Pulmonary artery endothelial cell (primary cell): ENCODE measurements around the gene KCTD4. TPM values are rescaled to one million over a fixed set of nuclear protein-coding genes. Genes with fewer than 3 reads are reported as not detected.
"Not testable (repeated sequence)": the region's sequence is repeated elsewhere in the genome, so short reads cannot be mapped to it uniquely, and the experiment has no call there.

ENCODE experiments used
- DNase-seq: peaks from one replicate; pipeline ENCODE4 v3.0.0-alpha.2; 2011; ENCODE audit warnings: low read depth, low spot score
- total RNA-seq: library from RNA; depleted of rRNA; stranded (reverse); fragments of >200 nt; gene quantifications from 2 replicates; pipeline ENCODE4 v1.2.3, GENCODE V29; 2014

Gene KCTD4
- total RNA-seq, 1 donor from 2014 or later: not detected

GRCh38 chr13:45216193-45216592, 15.3 kb upstream of the KCTD4 start:
- DNase-seq: no peak

DNA sequence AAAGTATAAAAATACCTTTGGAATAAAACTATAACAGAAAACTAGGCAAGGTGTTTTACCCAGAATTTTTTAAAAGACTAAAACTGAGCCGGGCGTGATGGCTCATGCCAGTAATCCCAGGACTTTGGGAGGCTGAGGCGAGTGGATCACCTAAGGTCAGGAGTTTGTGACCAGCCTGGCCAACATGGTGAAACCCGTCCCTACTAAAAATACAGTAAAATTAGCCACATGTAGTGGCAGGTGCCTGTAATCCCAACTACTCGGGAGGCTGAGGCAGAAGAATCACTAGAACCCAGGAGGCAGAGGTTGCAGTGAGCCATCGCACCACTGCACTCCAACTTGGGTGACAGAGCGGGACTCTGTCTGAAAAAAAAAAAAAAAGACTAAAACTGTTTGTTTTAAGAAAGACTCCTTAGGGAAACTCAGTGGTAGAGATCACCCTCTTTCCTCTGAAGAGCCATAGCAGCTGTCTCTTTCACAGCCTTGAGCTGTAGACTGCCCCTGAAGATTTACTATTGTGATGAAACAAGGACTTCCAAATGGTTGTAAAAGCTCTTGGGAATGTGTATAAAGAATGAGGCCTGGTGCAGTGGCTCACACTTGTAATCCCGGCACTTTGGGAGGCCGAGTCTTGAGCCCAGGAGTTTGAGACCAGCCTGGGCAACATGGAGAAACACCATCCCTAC, 14.7 kb upstream of the KCTD4 start:
- no peak for DNase-seq

DNA sequence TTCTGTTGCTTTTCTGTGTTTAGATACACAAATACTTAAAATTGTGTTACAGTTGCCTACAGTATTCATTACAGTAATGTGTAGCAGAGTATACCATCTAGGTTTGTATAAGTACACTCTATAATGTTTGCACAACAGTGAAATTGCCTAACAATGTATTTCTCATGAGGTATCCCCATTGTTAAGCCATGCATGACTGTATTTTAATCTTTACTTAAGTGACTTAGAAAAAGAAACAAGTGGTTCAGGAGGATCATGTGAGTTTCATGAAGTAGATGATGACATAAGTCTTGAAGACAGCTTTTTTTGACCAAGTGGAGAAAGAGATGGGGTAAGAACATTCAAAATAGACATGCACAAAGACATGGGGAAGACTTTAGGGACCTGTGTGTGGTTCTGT, 8.4 kb upstream of the KCTD4 start:
- DNase-seq: no peak

DNA sequence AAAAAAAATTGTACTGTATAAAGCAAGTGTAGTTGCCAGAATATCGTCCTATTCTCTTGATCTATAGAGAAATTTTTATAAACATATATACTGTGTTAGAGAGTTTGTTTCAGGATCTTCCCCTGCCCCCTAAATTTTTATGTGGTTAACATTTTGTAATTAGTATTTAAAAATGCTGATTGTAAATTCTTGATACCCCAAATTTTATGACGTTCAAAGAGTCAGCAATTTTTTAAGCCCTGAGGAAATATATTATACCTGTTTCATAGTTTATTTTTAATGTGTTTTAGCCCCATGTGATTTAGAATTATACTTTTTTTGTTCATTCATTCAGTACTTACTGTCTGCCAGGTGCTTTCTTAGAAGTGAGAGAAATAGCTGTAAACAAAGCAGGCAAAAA, 7.3 kb upstream of the KCTD4 start:
- DNase-seq: no peak

DNA sequence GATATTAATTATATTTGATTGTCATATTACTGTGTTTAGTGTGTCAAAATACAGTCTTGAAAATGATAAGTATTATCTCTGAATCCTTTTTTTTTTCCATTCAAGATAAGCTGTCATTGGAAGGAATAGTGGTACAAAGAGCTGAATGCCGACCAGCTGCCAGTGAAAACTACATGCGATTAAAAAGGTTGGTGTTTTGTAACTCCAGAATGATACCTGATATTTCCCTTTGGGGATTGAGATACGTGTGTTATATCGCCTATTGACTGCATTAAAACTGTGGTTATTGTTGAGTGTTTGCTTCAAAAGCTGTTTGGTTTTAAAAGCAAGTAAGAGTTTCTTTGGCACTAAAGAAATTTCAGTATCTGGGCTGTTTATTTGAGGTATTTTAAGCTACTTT, 6.5 kb upstream of the KCTD4 start:
- DNase-seq: no peak

GRCh38 chr13:45206340-45206739, 5.5 kb upstream of the KCTD4 start:
- DNase-seq: peak; percentile 68

DNA sequence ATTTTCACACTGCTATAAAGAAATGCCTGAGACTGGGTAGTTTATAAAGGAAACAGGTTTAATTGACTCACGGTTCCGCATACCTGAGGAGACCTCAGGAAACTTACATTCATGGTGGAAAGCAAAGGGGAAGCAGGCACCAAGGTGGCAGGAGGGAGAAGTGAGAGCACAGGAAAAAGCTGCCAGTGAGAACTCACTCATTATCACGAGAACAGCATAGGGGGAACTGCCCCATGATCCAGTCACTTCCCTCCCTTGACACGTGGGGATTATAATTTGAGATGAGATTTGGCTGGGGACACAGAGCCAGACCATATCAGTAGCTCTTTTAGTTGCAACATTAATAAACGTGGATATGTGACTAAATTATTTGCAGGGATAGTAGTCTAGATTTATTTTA, 4.3 kb upstream of the KCTD4 start:
- no peak for DNase-seq

GRCh38 chr13:45199711-45200110, 1.1 kb downstream of the KCTD4 start:
- DNase-seq: no peak

DNA sequence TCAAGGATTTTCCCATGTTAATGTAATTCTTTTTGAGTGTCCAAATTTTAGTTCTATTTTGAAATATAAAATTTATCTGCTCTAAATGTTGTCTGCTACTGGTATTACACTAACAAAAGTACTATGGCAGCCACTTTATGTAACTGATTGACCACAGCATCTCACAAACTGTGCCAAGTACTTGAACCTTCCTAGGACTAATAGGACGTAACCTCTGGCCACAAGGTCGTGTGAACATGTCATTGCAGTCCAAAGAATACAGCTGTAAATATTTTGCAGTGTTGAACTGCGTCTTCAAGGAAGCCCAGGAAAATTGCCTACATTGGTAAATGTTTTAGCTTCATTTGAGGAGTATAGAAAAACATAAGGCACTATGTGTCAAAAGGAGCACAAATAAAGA, 1.9 kb downstream of the KCTD4 start:
- no peak for DNase-seq

- no peak for DNase-seq
These were observed 2.8 kb downstream of the KCTD4 start for GRCh38 chr13:45198041-45198440.

DNA sequence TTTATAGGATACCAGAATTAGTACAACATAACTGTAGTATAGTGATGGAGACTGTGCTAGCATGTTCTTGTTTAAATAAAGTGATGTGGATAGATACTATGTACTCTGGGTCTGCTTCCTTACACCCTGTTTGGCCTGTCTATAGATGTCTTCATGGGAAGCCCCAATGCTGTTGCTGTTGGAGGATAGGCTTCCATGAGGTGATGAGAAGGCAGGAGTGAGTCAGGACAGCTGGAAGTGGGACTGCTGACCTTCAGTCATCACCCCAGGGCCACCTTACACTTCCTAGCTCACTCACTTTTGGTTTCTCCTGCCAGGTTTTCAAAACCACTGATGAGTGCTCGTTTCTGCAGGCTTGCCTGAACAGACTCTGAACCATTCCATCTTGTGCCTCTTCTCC, 4.2 kb downstream of the KCTD4 start:
- DNase-seq: no peak

DNA sequence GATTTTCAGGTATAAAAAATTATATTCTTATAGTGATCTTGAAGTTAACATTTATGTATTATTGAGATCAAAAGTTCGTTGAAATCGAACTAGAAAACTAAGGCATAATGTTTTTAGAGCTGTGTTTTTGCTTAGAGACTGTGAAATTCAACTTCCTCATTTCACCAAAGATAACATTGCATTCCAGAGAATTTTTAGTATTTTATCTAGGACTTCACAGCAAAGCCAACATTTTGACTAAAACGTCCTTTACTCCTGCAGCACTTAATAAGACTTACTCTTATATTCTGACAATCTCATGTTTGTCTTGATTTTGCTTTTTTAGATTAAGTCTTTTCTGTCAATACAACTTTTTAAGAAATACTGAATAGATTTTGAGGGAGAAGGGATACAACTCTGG, 4.7 kb downstream of the KCTD4 start:
- no peak for DNase-seq

DNA sequence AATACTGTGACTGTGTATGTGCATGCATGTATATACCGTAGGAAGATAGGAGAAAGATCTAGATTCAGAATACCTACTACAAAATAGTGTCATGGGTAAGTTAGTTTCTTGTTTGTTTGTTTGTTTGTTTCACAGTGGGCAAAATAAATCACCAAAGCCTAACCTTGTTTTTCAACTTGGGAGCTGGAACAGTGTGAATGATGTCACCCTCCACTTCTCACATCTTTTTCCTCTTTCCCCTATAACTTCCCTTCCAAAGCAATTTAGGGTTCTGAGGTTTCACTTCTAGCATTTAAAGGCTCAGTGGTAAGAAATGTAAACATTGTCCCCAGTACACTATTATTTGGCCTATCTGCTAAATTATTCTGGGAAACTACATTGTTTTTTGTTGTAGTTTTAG, 5.4 kb downstream of the KCTD4 start:
- no peak for DNase-seq

GRCh38 chr13:45194081-45194939, 6.5 kb downstream of the KCTD4 start:
- no peak for DNase-seq

DNA sequence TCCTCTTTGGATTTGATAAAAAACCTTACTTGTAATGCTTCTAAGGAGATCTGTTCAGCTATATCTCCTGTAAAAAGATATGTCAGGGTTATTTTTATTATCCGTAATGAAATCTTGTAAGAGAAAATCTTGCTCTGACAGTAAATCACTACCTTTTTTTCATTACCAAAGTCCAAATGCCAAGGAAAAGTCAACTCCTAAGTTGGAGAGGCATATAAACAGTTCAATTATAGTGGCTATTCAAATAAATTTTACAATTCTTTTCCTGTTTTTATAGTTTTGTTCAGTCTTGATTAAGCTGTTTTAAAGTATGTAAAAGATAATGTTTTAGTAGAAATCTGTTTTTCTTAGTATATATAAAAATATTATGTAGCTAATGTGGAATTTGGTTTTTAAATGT, 9.0 kb downstream of the KCTD4 start:
- DNase-seq: no peak

DNA sequence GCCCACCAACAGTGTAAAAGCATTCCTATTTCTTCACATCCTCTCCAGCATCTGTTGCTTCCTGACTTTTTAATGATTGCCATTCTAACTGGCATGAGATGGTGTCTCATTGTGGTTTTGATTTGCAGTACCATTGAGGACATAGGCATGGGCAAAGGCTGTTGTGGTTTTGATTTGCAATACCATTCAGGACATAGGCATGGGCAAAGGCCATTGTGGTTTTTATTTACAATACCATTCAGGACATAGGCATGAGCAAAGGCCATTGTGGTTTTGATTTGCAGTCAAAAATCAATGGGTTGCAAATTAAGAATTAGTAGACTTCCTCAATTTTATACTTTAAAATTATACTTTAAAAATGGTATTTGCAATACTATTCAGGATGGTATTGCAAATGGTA, 11.3 kb downstream of the KCTD4 start:
- DNase-seq: not testable (repeated sequence)

DNA sequence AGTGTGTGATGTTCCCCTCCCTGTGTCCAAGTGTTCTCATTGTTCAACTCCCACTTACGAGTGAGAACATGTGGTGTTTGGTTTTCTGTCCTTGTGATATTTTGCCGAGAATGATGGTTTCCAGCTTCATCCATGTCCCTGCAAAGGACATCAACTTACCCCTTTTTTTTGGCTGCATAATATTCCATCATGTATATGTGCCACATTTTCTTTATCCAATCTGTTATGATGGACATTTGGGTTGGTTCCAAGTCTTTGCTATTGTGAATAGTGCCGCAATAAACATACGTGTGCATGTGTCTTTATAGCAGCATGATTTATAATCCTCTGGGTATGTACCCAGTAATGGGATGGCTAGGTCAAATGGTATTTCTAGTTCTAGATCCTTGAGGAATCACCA, 11.8 kb downstream of the KCTD4 start:
- not testable (repeated sequence) for DNase-seq

DNA sequence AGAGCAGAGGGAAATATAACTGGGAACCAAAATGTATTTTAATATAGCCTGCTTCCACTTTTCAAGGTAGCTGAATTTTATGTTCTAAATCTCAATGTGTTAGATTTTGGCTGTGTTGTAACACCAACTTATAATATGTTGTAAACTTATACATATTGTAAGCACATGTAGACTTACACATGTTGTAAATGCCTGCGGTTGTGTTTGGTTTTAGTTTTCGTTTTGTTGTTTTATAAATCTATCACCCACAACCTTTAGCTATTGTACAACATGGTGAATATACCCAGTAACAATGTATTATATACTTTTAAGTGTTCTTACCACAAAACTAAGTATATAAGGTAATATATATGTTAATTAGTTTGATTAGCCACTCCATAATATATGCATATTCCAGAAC, 15.6 kb downstream of the KCTD4 start:
- DNase-seq: no peak

- DNase-seq: no peak
These were observed 16.2 kb downstream of the KCTD4 start for GRCh38 chr13:45184693-45185092.

- no peak for DNase-seq
These were observed 19.9 kb downstream of the KCTD4 start for GRCh38 chr13:45180713-45181601.

DNA sequence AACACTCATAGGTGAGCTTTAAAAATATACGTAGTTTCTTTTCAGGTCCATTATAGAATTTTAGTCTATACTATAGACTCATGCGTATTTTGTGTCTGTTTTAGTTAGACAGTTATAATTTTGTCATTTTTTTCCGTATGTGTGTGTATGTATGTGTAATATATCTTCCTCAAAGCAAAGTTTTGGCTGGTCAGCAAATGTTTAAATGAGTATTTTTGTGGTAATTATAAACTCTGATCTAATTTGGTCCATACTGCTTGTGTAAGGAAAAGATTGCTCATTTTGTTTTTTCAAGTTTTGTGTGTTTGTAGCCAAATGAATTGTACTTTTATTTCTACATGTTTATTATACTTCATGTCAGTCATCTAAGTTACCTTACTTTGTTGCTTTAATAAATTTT, 20.5 kb downstream of the KCTD4 start:
- no peak for DNase-seq

- DNase-seq: no peak
These were observed 21.4 kb downstream of the KCTD4 start for GRCh38 chr13:45179428-45179827.
